NT2/D1 (cell line): ENCODE results near the gene NSRP1.

Experiments used
- SUZ12 ChIP-seq: IDR thresholded peaks from 2 replicates; pipeline ENCODE4 v1.6.1; 2011; ENCODE audit not compliant: insufficient read length, insufficient read depth; ENCODE audit errors: extremely low read depth
- YY1 ChIP-seq: IDR thresholded peaks from 2 replicates; pipeline ENCODE4 v1.6.1; 2011; ENCODE audit not compliant: insufficient read length, insufficient read depth
- ZNF274 ChIP-seq: IDR thresholded peaks from 2 replicates; pipeline ENCODE4 v1.6.1; 2011; ENCODE audit warnings: mild to moderate bottlenecking, low read depth, low read length

GRCh38 chr17:30212750-30213149, 96.1 kb downstream of the NSRP1 start:
- TF ChIP-seq ZNF274, result no peak
- no peak for TF ChIP-seq SUZ12
- no peak for TF ChIP-seq YY1
